LNCaP clone FGC (cell line): ENCODE results near the gene TDRD9.

Source experiments
- DNase-seq: peaks from one replicate; pipeline ENCODE4 v3.0.0-alpha.2; 2011; ENCODE audit warnings: low read depth
- H3K4me3 ChIP-seq: 2 replicates; pipeline ENCODE4 v1.5.1; 2011; ENCODE audit warnings: mild to moderate bottlenecking, low read depth, low read length, control low read depth
- TF ChIP-seq, protein P1 (sequence below): IDR thresholded peaks from 2 replicates; pipeline ENCODE4 v1.5.1; 2012; ENCODE audit warnings: mild to moderate bottlenecking; ENCODE audit not compliant: control insufficient read depth, insufficient read depth; ENCODE audit errors: extremely low read depth

TDRD9 gene

DNA sequence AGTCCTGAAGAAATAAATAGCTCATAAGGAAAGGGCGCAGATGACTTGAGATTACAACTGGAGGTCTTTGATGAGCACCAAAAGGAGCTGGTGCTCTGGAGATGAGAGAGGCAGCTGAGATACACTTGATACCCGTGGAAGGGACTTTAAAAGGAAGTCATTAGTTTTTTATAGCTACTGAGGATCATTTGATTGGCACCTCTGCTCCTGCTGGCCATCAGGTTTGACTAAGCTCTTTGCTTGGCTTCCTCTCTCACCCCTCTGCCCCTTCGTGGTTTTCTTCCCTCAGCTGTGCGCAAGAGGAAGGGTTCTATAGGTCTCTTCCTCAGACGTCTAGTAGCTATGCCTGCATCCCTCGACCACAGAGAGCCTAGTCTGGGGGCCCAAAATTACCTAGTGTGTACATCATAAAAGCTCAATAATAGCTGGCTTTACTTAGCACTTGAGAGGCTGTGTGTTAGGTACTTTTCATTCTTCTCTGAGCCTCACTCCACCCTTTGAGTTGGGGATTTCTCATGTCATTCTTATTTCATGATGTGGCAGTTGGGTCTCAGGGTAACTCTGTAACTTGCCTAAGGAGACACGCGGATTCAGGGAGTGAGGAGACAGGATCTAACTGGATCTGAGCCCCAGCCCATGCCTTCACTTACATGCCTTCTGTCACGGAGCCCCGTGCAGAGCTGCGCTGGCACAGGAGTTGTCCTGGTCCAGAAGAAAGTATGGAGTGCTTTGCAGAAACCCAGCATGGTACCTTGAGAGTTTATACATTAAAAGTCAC lies 88.8 kb downstream of the TDRD9 start:
- TF ChIP-seq, protein P1, sequence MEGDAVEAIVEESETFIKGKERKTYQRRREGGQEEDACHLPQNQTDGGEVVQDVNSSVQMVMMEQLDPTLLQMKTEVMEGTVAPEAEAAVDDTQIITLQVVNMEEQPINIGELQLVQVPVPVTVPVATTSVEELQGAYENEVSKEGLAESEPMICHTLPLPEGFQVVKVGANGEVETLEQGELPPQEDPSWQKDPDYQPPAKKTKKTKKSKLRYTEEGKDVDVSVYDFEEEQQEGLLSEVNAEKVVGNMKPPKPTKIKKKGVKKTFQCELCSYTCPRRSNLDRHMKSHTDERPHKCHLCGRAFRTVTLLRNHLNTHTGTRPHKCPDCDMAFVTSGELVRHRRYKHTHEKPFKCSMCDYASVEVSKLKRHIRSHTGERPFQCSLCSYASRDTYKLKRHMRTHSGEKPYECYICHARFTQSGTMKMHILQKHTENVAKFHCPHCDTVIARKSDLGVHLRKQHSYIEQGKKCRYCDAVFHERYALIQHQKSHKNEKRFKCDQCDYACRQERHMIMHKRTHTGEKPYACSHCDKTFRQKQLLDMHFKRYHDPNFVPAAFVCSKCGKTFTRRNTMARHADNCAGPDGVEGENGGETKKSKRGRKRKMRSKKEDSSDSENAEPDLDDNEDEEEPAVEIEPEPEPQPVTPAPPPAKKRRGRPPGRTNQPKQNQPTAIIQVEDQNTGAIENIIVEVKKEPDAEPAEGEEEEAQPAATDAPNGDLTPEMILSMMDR: no peak

GRCh38 chr14:104019029-104019428 lies 90.8 kb downstream of the TDRD9 start:
- TF ChIP-seq, protein P1: no peak
- DNase-seq: no peak

More for the DNA sequence above, 88.8 kb downstream of the TDRD9 start:
- no peak for DNase-seq
- no peak overlapping the region for H3K4me3 ChIP-seq

DNA sequence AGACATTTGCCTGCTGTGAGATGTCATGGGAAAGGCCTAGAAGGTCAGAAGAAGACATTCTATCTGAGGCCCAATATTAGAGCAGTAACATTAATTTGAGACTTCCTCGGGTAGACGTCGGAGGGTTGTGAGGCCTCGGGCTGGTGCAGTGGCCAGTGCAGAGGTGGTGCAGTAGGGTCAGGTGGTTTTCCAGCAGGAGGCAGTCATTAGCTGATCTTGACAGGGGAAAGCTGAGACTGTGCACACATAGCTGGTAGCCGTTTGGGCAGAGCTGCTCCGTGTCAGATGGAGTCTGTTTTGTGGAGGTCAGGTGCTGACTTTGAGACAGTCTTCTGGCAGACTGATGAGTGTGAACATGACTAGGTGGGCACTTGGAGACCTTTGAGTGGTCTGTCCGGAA lies 91.5 kb downstream of the TDRD9 start:
- TF ChIP-seq, protein P1: 0 out of 2 replicates have a peak, but pooled peaks have one; percentile 2
- DNase-seq: no peak
- H3K4me3 ChIP-seq: no peak overlapping the region

More at GRCh38 chr14:104019029-104019428, 90.8 kb downstream of the TDRD9 start:
- H3K4me3 ChIP-seq: no peak overlapping the region

GRCh38 chr14:104020471-104020870 lies 92.2 kb downstream of the TDRD9 start:
- DNase-seq: no peak
- TF ChIP-seq, protein P1: no peak

DNA sequence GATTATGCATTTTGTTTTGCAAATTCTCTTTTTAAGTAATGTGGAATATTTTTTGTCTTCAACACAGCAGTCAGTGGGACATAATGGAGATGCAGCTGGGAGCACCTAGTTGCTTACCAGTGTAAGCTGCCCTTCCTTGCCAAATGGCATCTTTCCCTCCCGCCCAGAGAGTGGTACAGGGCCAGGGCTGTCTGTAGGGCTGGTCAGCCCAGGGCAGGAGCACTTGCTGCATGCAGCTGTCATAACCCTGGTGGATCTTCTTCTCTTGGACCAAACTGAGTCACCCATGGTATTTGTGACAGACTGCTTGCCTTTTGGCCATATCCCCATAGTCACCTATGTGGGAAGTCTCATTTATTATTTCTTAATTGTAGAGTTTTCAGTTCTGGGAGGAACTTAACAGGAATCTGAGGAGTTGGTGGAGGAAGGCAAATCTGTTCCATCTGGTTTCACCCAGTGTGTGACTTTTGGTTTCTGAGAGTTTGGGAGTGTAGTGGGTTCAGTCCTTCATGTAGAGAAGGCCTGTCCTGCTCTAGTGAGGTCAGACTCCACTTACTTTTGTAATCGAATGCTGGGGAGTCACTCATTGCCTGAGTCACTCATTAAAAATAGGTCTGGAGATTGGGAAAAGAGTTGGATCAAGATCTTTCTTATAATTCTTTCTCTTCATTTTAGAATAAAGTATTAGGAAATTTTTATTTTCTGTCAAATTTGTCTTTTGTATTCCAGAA lies 95.2 kb downstream of the TDRD9 start:
- TF ChIP-seq, protein P1: no peak
- H3K4me3 ChIP-seq: no peak overlapping the region
- no peak for DNase-seq

More at GRCh38 chr14:104020471-104020870, 92.2 kb downstream of the TDRD9 start:
- H3K4me3 ChIP-seq: no peak overlapping the region

- no peak overlapping the region for H3K4me3 ChIP-seq
- no peak for DNase-seq
- TF ChIP-seq, protein P1: no peak
These were observed 97.3 kb downstream of the TDRD9 start for GRCh38 chr14:104025534-104025933.
